ENCODE data around the gene SLC23A3.

SLC23A3 gene, protein sequence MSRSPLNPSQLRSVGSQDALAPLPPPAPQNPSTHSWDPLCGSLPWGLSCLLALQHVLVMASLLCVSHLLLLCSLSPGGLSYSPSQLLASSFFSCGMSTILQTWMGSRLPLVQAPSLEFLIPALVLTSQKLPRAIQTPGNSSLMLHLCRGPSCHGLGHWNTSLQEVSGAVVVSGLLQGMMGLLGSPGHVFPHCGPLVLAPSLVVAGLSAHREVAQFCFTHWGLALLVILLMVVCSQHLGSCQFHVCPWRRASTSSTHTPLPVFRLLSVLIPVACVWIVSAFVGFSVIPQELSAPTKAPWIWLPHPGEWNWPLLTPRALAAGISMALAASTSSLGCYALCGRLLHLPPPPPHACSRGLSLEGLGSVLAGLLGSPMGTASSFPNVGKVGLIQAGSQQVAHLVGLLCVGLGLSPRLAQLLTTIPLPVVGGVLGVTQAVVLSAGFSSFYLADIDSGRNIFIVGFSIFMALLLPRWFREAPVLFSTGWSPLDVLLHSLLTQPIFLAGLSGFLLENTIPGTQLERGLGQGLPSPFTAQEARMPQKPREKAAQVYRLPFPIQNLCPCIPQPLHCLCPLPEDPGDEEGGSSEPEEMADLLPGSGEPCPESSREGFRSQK

DNA sequence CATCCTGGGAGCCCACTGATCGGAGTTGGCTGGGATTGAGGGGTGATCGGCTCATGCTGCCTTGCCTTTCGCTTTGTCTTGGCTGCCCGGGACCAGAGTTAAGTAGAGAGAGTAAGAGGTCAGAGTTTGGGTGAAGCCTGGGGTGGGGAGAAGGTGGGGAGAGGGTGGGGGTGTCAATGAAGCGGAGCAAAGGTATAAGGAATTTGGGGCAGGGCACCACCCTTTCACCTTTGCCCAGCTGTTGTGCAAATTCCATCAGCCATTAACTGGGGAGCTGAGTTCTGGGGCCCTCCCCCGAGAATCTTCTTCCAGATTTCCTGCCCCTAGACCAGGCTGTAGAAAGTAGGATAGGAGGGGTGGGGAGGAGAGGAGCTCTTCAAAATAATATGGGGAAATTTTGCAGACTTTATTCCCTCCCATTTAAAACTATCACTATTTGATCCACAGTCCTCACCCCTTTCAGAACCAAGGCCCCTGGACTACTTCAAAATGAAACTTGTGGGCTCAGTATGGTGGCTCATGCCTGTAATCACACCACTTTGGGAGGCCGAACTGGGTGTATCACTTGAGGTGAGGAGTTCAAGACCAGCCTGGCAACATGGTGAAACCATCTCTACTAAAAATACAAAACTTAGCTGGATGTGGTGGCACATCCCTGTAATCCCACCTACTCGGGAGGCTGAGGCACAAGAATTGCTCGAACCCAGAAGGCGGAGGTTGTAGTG, at the start of gene SLC23A3:
Gene SLC23A3, minus strand, starts transcription at position 100 of the 725 bp plus-strand sequence. Its CDS starts 45 bp downstream, at position 55.
- DNase-seq, result no peak

DNA sequence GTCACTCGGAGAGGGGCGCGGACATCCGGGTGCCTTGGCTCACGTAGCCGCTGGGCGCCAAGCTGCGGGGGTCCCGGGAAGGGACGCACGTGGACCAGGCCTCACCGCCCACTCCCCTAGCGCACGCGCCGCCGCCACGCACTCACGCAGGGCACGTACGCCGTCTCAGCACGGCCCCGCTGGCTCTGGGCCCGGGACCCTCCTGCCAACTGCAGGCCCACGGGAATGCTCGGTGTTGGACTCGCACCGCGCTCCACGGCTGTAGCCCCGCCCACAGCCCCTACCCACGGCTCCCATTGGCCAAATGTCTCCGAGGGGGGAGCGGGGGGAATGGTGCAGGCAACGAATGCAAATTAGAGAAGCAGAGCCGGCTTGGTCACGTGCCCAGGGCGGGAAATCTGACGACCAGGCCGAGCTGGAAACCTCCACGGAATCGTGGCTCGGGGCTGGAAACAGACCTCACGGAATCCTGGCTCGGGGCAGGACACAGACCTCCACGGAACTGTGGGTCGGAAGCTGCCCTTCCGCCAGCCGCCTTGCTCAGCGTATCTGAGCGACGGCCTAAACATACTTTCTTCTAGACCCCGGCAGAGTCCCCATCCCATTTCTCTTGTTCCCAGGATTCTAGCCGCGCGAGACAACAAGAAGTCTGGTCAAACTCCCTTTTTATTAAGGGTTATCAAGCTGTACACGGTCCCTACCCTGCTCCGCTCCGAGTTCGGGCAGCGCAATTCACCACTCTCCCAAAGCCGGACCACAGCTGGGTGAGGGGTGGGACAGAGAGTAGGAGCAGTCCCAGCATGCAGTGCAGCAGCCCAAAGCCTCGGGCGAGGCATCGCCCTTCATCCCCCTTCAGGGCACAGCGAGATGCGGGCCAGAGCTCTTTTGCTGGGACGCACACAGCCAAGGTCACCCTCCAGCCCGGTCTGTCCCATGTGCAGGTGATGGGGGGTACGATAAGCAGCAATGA, 49.2 kb upstream of the SLC23A3 start, which contains the start of gene ABCB6:
Gene ABCB6, minus strand, starts transcription at position 227 of the 970 bp plus-strand sequence. CDS start 285 bp downstream, outside the sequence.
- DNase-seq, result peak; percentile 88

DNA sequence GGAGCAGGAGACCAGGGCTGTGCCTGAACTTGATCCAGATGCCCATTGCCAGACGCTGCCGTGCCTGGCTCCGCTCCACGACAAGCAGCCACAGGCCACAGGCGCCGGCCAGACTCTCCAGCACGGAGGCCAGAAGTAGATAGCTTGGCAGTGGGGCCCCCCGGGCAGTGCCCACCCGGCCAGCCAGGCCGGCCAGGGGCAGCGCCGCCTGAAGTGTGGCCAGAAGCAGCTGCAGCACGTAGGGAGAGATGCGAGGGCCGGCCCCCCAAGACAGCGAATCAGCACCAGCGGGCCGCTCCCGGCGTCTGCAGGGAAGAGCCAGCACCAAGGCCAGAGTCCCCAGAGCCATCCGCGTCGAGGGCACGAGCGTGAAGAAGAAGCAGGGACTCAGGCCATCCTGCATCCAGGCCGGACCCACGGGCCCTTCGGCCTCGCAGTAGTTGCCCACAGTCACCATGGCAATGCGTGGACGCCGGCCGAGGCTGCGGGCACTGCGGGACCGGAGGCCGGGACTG, 48.4 kb upstream of the SLC23A3 start:
- no peak for DNase-seq

DNA sequence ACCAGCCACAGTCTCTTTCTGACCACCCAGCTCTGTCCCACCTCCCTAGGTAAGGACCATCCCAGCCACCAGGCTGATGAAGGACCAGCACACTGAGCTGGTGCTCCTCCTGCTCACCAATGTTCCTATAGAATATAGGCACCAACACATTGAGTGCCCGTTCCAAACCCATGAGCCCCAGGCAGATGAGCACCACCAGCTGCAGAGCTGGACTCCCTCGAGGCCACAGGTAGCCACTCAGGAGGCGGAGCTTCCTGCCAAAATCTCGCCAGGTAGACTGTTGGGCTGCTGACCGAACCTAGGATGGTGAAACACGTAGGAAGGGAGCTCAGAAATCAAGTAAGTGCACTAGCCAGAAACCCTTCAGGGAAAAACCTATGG, 46.7 kb upstream of the SLC23A3 start:
- no peak for DNase-seq

DNA sequence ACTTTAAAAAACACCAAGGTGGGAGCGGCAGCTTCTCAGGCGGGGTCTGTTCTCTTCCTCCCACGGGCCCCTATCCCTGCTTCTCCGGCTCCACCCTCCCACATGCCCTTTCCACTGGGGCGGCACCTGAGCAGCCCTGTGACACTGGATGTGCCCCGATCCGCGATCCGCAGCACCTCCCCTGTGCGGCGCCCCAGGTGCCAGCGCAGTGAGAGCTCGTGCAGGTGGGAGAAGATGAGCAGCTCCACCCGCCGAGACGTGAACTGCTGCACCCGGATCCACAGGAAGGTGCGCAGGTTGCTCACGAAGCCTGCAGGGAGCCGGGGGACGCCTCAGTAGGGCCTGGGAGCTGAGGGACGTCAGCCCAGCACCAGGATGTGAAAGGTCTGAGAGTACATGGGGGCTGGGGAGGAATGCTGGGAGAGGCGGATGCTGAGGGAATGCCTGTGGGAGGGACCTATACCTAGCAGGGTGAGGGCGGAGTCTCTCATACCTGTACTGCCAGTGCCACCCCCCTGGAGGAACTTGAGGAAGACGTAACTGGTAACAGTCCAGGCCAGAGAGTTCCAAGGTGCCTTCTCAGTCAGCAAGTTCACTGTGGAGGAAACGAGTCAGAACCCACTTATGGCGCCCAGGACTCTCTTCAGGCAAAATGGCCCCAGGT, 46.2 kb upstream of the SLC23A3 start:
- no peak for DNase-seq

DNA sequence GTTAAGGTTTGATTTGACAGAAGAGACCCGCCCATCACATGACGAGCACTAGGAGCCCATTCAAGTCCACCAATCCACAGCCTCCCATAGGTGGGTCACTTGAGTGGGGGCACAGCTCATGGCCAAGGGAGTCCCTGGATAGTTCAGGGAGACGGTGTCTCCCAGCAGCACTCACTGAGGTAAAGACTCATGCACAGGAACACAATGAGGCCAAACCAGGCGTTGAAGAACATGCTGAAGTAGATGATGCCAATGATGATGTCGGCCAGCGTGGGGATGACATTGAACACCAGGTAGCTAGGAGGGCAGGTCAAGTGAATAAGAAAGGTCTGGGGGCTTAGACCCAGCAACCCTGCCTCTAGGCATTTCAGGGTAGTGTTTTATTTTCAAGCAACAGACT, 45.0 kb upstream of the SLC23A3 start:
- DNase-seq, result no peak

DNA sequence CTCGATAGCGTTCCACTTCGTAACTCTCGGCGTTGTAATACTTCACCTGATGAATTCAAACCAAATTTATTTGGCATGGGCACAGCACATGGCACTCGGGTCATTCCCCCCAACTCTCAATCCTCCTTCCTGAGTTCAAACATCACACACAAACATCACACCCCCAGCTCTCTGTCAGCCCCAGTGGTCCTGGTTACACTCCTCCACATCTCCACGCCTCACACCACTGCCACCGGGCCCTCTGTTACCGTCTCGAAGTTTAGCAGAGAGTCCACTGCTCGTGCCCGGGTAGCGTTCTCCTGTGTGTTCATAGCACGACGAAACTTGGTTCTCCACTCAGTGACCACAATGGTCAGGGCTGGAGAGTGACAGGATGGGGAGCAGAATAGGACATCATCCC, 44.3 kb upstream of the SLC23A3 start:
- no peak for DNase-seq

DNA sequence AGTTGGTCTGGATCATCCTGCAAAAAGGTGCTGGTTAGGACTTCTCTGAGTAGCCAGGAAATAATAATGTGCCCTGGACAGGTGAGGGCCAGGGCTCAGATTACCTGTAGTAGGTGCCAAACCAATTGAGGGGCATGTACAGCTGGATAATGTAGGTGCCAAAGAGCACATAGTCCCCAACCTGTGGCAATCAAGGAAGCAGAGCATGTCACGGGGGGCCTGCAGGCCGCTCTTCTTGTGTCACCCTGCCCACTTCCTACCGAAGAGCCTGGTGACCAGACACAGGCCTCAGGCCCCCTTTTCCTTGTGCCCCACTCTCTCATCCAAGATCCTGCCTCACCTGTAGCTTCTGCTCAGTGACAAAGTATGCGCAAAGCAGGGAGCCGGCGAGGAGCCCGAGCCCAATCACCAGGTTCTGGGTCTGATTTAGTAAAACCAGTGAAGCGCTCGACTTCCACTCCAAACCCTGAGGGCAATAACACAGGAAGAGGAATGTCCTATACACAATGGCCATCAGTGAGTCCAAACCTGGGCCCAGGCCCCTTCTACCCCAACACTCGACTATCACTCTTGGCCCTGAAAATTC, 43.8 kb upstream of the SLC23A3 start:
- no peak for DNase-seq

DNA sequence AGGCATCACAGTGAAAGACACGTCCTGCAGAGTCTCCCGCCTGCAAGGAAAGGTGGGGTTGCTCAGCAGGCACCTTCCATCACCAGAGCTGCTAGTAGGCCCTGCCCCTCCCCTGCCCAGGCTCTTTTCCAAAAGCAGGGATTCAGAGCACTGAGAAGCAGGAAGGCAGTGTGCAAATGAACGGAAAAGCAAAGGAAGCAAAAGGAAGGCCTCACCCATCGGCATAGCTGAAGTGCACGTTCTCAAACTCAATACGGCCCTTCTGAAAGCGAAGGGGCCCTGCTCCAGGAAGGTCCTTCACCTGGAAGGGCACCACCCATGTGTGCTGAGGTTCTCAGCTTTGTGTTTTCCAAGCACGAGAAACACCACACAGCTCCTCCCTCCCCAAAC, 43.2 kb upstream of the SLC23A3 start:
- DNase-seq, result no peak

DNA sequence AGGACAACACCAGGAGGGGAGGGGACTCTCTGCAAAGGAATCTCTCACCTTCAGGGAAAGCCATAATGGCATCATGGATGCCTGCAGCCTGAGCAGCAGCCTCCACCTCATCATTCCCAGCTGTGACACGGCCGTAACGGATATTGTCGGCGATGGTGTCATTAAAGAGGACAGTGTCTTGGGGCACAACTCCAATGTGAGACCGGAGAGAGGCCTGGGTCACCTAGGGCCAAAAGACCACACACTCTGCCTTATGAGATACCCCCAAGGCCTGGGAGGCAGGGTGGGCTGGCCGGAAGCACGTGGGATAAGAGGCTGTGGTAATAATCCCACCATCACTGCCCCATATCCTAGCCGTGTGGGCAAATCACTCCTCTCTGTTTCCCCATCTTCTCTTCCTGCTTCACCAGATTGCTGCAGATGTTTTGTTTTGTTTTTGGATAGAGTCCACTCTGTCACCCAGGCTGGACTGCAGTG, 41.1 kb upstream of the SLC23A3 start:
- DNase-seq, result no peak

DNA sequence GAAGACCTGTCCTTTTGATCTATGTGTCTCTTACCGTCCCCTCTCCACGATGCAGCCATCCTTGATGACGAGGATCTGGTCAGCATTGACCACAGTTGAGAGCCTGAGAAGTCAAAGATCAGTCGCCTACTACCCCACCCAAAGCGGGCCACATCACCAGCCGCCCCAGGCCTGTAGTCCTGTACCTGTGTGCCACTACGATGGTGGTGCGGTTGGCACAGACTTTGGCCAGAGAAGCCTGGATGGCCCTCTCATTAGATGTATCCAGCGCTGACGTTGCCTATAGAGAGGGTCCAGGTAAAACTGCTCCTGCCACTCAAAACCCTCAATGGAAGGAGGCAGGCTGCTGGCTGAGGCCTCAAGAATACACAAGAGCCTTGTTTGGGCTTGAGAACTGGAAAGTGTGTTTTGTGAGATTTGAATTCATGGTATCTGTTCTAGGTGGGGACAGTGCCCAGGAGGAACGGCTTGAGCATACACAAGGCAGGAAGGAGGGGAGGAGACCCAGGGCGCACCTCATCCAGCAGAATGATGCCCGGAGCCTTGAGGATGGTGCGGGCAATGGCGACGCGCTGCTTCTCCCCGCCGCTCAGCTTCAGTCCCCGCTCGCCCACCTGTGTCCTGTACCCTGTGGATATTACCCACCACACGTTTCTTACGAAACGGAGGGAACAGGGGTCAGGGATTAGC, 40.5 kb upstream of the SLC23A3 start:
- no peak for DNase-seq

DNA sequence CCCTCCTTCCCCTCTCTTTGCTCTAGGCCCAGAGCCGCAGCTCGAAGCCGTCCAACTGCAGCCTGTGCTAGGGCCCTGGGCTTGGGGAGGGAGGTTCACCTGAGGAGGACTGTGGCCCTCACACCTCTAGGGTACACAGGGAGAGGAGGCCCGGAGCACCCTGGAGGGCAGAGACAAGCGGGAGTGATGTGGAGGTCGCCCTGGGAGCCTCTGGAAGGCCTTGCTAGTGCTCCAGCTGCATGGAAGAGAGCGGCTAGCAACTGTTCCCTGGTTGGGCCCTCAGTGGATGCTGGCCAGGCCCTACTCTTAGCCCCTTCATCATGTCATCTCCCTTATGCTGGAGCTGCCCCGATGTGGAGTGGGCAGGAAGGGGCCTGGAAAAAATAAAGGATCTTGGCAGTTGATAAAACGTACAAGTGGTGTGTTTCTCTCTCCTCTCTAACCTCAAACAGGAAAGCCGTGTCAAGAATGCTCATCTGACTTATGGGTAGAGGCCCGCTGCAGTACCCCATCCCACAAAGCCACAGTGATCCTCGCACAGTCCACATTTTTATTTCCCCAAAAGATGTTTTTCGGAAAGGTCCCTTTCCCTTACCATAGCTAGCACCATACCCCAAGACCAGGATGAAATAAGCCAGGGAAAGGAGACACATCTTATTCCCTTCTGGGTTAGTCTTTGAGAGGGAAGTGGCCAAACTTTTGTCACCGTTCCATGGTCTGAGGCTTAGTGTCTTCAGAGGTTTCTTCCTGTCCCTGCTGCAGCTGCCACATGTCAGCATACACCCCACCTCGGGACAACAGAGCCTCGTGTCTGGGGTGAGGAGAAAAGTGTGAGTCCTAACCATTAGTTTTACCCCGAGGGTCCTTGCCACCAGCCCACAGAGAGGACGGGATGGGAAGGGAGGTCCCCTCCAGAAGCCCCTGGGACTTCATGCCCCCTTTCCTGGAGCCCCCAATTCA, 39.7 kb upstream of the SLC23A3 start:
- no peak for DNase-seq

DNA sequence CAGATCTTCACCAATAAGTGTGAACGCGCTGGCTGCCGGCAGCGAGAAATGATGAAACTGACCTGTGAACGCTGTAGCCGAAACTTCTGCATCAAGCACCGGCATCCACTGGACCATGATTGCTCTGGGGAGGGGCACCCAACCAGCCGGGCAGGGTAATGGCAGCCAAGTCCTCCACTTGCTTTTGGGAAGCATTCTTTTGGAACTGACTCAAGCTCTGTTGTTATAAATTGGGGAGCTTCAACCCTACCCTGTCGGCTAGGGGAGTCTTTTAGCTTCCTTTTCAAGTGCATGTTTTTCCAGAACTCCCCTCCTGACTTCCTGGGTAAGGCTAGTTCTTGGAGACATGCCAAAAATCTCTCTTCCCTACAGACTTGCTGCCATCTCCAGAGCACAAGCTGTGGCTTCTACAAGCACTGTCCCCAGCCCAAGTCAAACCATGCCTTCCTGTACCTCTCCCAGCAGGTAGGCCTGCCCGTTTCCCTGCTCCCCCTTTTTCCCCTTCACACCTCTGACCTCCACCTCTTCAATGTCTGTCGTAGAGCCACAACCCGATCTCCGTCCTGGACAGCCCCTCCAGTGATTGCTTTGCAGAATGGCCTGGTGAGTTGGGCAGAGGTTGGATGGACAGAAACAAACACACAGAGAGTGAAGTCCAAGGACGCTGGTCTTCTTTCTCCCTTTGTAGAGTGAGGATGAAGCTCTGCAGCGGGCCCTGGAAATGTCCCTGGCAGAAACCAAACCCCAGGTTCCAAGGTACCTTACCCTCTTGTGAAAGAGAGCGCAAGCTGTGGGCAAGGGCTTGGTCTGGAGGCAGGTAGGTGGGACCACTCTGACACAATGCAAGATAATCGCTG, 38.3 kb upstream of the SLC23A3 start:
- DNase-seq, result no peak

DNA sequence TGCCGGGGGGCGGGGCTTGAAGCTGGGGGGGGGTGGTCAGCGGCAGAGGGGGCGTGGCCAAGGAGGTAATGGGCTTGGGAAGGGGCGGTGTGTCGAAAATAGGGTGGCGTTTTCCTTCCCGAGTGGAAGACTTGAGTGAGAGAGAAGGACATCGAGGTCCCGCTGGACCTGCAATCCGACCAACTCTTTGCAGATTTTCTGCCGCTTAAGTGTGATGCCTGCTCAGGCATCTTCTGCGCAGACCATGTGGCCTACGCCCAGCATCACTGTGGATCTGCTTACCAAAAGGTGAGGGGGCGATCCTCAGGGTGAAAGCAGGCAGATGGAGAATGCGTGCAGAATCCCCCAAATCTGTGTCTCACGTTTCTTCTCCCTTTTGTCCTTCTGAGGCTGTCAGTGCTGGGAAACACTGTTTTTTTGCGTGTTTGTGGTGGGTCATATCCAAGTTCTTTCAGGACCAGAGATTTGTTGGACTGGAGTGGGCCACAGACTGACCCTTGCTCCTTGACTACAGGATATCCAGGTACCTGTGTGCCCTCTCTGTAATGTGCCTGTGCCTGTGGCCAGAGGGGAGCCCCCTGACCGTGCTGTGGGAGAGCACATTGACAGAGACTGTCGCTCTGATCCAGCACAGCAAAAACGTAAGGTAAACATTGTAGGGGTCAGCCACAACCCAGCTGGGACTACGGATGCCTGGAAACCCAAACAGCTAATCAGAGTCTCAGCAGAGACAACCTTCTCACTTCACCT, 37.5 kb upstream of the SLC23A3 start:
- no peak for DNase-seq

DNA sequence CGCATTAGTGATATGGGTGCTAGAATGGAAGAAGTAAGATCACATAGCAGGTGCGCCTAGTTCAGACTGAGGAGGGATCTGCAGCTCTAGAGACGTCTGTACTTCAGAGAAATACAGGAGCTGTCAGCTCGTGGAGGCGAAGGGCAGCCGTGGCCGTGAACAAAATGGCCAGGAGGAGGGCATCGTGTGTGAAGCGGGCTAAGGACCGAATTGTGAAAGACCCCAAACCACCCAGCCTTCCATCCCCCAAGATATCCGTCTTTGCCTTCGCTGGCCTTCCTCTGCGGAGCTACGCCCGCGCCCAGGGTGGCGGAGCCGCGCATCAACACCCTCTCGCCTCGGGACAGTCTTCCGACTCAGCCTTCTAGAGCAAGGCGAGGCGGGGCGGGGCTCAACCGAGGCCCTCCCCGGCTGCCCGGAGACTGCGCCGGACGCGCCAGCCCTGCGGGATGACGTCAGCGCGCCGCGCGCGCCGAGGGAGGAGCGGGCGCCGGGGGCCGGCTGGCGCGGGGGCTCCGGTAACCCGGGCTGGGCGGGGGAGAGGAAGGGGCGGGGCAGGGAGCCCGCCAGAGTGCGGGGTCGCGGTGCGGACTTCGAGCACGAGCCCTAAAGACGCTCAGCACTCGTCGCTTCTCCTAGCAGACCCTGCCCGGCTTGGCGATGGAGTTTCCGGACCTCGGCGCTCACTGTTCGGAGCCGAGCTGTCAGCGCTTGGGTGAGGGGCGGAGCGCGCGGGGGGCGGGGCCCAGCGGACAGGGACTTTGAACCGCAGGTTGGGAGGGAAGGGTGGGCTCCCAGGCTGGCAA, 36.7 kb upstream of the SLC23A3 start, which contains the start of gene ZFAND2B:
Gene ZFAND2B, plus strand, starts transcription at position 455 of the 806 bp plus-strand sequence. Its CDS starts 206 bp downstream, at position 661.
- peak; percentile 84 for DNase-seq

DNA sequence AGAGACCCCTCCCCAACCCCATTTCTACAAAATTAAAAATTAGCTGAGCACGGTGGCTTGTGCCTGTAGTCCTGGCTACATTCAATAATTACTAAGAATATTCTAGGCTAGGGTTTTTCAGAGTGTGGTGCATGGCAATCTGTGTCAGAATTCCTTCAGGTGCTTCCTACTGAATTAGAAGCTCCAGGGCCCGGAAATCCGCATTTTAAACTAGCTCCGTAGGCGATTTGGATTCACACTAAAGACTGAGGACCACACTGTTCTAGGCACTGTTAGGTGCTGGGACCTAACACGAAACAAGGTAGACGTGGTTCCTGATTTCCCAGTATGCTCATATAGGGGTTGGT, 36.1 kb upstream of the SLC23A3 start:
- DNase-seq, result no peak

DNA sequence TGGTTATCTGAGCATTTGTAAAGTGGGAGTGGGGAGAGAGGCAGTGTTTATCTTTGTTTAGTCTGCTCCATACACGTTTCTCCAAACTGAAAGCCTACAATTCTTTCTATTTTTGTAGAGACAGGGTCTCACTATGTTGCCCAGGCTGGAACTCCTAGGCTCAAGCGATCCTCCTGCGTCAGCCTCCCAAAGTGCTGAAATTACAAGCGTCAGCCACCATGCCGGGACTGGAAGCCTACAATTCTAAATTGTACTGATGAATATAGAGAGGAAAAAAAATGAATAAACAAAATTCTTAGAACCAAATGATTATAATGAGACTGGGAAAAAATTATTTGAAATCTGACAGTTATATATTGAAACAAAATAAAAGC, 35.3 kb upstream of the SLC23A3 start:
- DNase-seq, result no peak
